ENCODE data around the gene SMIM28.

Gene SMIM28

GRCh38 chr6:138403801-138404665 lies 26.3 kb downstream of the SMIM28 start, which contains the start of gene HEBP2:
TSS of gene HEBP2 (plus strand) at chr6:138404223. CDS start at chr6:138404496, 273 bp downstream.
- Histone ChIP-seq H3K27me3 (ENCODE audit: insufficient read depth, low read depth) (no peaks in the 10 kb centered on the region), H3K9ac (peak within 1 kb of the TSS; percentile 86), H3K4me3 (IDR thresholded peaks at IDR 0.05; ENCODE audit: insufficient read depth, low read depth, low read length) (no peak within 1 kb of the TSS), H3K79me2 (ENCODE audit: insufficient read depth, low read depth) (no peaks in the 10 kb centered on the region), H3K36me3 (ENCODE audit: insufficient read depth) (no peaks in the 10 kb centered on the region), H3K27ac (peak within 1 kb of the TSS; percentile 76), H2AFZ (ENCODE audit: low read depth) (peak within 1 kb of the TSS; percentile 100), H3K4me1 (ENCODE audit: low read depth, poor library complexity, severe bottlenecking) (peaks cover 9% of the 10 kb centered on the region), H4K20me1 (ENCODE audit: insufficient read depth) (no peaks in the 10 kb centered on the region), H3K4me2 (peak within 1 kb of the TSS; percentile 88)
- TF ChIP-seq, protein P1, sequence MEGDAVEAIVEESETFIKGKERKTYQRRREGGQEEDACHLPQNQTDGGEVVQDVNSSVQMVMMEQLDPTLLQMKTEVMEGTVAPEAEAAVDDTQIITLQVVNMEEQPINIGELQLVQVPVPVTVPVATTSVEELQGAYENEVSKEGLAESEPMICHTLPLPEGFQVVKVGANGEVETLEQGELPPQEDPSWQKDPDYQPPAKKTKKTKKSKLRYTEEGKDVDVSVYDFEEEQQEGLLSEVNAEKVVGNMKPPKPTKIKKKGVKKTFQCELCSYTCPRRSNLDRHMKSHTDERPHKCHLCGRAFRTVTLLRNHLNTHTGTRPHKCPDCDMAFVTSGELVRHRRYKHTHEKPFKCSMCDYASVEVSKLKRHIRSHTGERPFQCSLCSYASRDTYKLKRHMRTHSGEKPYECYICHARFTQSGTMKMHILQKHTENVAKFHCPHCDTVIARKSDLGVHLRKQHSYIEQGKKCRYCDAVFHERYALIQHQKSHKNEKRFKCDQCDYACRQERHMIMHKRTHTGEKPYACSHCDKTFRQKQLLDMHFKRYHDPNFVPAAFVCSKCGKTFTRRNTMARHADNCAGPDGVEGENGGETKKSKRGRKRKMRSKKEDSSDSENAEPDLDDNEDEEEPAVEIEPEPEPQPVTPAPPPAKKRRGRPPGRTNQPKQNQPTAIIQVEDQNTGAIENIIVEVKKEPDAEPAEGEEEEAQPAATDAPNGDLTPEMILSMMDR (conservative IDR thresholded peaks at IDR 0.05; ENCODE audit: low read depth, low read length), result peak; percentile 33; the same call in 1 of the 2 replicates

DNA sequence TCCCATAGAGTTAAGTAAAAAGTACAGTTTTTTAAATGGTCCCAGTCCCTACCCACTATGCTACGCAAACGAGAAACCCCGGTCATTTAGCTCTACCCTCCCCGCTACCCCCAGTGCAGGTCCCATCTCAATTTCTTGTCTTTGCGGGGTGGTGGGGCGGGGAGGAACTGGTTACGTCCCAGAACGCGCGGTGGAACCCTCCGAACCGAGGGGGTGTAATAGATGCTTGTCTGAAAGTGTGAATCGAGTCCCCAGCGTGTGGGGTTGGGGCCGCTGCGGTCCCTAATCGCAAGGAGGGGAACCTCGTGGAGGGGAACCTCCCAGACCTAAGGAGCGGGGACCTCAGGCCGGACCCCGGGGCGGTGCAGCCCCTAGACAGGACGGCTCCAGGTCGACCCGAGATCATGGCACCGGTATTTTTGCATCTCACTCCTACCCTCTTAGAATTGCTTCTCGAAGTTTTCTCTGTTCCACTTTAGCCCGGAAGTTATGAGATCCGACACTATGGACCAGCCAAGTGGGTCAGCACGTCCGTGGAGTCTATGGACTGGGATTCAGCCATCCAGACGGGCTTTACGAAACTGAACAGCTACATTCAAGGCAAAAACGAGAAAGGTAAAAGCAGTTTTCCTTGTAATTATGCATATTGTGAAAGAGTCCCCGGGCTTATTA lies 27.1 kb downstream of the SMIM28 start:
- no peaks in the 10 kb centered on the region for H3K27me3 ChIP-seq (ENCODE audit: insufficient read depth, low read depth)
- peak overlapping the region; percentile 80 for H3K4me2 ChIP-seq
- peaks cover 9% of the 10 kb centered on the region for H3K4me1 ChIP-seq (ENCODE audit: low read depth, poor library complexity, severe bottlenecking)
- TF ChIP-seq, protein P1 (conservative IDR thresholded peaks at IDR 0.05; ENCODE audit: low read depth, low read length), result no peak
- H3K4me3 ChIP-seq (IDR thresholded peaks at IDR 0.05; ENCODE audit: insufficient read depth, low read depth, low read length), result no peak overlapping the region
- no peaks in the 10 kb centered on the region for H4K20me1 ChIP-seq (ENCODE audit: insufficient read depth)
- no peaks in the 10 kb centered on the region for H3K79me2 ChIP-seq (ENCODE audit: insufficient read depth, low read depth)
- no peaks in the 10 kb centered on the region for H3K36me3 ChIP-seq (ENCODE audit: insufficient read depth)
- peak overlapping the region; percentile 100 for H2AFZ ChIP-seq (ENCODE audit: low read depth)
- H3K27ac ChIP-seq, result peak overlapping the region; percentile 7; the same call in 1 of the 2 replicates
- H3K9ac ChIP-seq, result peak overlapping the region; percentile 86; the same call in 1 of the 2 replicates

- no peaks in the 10 kb centered on the region for H4K20me1 ChIP-seq (ENCODE audit: insufficient read depth)
- H3K27ac ChIP-seq, result no peak overlapping the region
- no peak overlapping the region for H3K4me3 ChIP-seq (IDR thresholded peaks at IDR 0.05; ENCODE audit: insufficient read depth, low read depth, low read length)
- no peak overlapping the region for H3K9ac ChIP-seq
- no peaks in the 10 kb centered on the region for H3K36me3 ChIP-seq (ENCODE audit: insufficient read depth)
- no peaks in the 10 kb centered on the region for H3K79me2 ChIP-seq (ENCODE audit: insufficient read depth, low read depth)
- no peaks in the 10 kb centered on the region for H3K27me3 ChIP-seq (ENCODE audit: insufficient read depth, low read depth)
- no peak overlapping the region for H3K4me2 ChIP-seq
- TF ChIP-seq, protein P1 (conservative IDR thresholded peaks at IDR 0.05; ENCODE audit: low read depth, low read length), result no peak
- peaks cover 9% of the 10 kb centered on the region for H3K4me1 ChIP-seq (ENCODE audit: low read depth, poor library complexity, severe bottlenecking)
- H2AFZ ChIP-seq (ENCODE audit: low read depth), result no peak overlapping the region
Observed at GRCh38 chr6:138405816-138406413, 28.2 kb downstream of the SMIM28 start.

DNA sequence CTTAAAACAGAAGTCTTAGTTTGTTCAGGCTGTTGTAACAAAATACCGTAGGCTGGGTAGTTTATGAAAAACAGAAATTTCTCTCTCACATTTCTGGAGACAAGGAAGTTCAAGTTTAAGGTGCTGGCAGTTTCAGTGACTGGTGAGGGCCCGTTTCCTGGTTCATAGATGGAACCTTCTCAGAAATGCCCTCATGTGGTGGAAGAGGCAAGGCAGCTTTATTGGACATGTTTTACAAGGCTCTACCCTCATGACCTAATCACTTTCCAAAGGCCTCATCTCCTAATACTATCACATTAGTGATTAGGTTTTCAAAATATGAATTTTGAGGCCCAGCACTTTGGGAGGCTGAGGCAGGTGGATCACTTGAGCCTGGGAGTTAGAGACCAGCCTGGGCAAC lies 28.7 kb downstream of the SMIM28 start:
- Histone ChIP-seq H3K27me3 (ENCODE audit: insufficient read depth, low read depth) (no peaks in the 10 kb centered on the region), H3K9ac (no peak overlapping the region), H3K36me3 (ENCODE audit: insufficient read depth) (no peaks in the 10 kb centered on the region), H3K4me2 (no peak overlapping the region), H2AFZ (ENCODE audit: low read depth) (no peak overlapping the region), H4K20me1 (ENCODE audit: insufficient read depth) (no peaks in the 10 kb centered on the region), H3K4me1 (ENCODE audit: low read depth, poor library complexity, severe bottlenecking) (peaks cover 9% of the 10 kb centered on the region), H3K27ac (no peak overlapping the region), H3K4me3 (IDR thresholded peaks at IDR 0.05; ENCODE audit: insufficient read depth, low read depth, low read length) (no peak overlapping the region), H3K79me2 (ENCODE audit: insufficient read depth, low read depth) (no peaks in the 10 kb centered on the region)
- TF ChIP-seq, protein P1 (conservative IDR thresholded peaks at IDR 0.05; ENCODE audit: low read depth, low read length), result no peak

All from KMS-11 (cell line).